ENCODE measurements around the gene C2CD2L. TPM values are rescaled to one million over a fixed set of nuclear protein-coding genes. Genes with fewer than 3 reads are reported as not detected.
A peak's percentile ranks its signal among the peaks of the same experiment; 100 is the strongest.
"Not testable (repeated sequence)": the region's sequence is repeated elsewhere in the genome, so short reads cannot be mapped to it uniquely, and the experiment has no call there.

C2CD2L gene
- total RNA-seq, 2 experiments from 2014 or later, result 14.2 to 17.7 TPM

DNA sequence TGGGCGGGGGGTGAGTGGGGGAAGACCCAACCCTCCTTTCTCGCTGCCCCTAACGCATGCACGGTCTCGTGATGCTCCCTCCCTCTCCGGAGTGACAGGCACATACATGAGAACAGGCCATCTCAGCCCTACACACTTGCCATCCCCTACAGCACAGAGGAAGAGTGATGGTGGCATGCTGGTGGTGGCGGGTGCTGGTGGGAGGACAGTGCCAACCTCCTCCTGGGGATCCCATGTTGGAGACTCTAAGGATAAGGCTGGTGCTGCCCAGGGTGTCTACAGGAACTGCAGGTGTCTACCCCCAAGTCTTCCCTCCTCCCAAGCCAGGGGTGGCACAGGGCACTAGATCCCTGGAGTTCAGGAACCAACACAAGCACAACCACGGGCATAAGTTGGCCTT lies 54.7 kb downstream of the C2CD2L start:
- no peak overlapping the region for H3K4me3 Mint-ChIP-seq
- POLR2A ChIA-PET, result no interaction called here
- no peak for ATAC-seq
- CTCF ChIA-PET, result no interaction called here
- TF ChIP-seq, protein P1, sequence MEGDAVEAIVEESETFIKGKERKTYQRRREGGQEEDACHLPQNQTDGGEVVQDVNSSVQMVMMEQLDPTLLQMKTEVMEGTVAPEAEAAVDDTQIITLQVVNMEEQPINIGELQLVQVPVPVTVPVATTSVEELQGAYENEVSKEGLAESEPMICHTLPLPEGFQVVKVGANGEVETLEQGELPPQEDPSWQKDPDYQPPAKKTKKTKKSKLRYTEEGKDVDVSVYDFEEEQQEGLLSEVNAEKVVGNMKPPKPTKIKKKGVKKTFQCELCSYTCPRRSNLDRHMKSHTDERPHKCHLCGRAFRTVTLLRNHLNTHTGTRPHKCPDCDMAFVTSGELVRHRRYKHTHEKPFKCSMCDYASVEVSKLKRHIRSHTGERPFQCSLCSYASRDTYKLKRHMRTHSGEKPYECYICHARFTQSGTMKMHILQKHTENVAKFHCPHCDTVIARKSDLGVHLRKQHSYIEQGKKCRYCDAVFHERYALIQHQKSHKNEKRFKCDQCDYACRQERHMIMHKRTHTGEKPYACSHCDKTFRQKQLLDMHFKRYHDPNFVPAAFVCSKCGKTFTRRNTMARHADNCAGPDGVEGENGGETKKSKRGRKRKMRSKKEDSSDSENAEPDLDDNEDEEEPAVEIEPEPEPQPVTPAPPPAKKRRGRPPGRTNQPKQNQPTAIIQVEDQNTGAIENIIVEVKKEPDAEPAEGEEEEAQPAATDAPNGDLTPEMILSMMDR (IDR thresholded peaks at IDR 0.05), result no peak
- no peak overlapping the region for H3K27ac Mint-ChIP-seq
- H3K27me3 Mint-ChIP-seq, result no peaks in the 10 kb centered on the region
- no peaks in the 10 kb centered on the region for H3K9me3 Mint-ChIP-seq
- DNase-seq, result no peak
- intact Hi-C loops (cut with micrococcal nuclease), result no loop called here
- H3K36me3 Mint-ChIP-seq (ENCODE audit: low read depth), result no peaks in the 10 kb centered on the region
- H3K4me1 Mint-ChIP-seq (ENCODE audit: low read depth), result no peaks in the 10 kb centered on the region

DNA sequence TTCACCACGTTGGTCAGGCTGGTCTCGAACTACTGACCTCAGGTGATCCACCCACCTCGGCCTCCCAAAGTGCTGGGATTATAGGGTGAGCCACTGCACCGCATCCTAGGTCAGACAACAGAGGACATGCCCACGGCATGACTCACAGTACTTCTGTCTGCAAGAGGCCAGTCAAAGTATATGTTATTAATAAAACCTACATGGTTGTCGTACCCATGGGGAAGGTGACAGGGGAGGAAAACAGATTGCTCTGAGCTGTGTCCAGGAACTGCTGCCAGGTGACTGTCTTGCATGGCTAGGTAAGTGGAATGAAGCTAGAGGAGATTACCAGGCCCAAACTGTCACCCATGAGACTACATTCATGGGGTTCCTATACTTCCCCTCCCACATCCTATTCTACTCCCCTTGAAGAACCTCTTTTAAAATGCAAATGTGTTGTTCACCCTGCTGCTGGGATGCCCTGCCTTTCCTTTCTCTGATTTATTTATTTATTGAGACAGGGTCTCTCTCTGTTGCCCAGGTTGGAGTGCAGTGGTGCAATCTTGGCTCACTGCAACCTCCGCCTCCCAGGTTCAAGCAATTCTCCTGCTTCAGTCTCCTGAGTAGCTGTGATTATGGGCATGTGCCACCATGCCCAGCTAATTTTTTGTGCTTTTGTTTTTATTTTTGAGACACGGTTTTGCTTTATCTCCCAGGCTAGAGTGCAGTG lies 59.4 kb downstream of the C2CD2L start:
- CTCF ChIA-PET, result interaction anchor here (1.0 to 1.5 kb wide), 5 partner anchors 10 to 118 kb away, joined by 3 to 4 read pairs (median 3); partner anchors contain the start of gene HINFP
- no peak for DNase-seq
- no peaks in the 10 kb centered on the region for H3K9me3 Mint-ChIP-seq
- no peaks in the 10 kb centered on the region for H3K36me3 Mint-ChIP-seq (ENCODE audit: low read depth)
- no peak for ATAC-seq
- intact Hi-C loops (cut with micrococcal nuclease), result no loop called here
- peaks cover 9% of the 10 kb centered on the region for H3K4me1 Mint-ChIP-seq (ENCODE audit: low read depth)
- H3K27me3 Mint-ChIP-seq, result no peaks in the 10 kb centered on the region
- no peak overlapping the region for H3K4me3 Mint-ChIP-seq
- POLR2A ChIA-PET, result interaction anchor here (0.5 to 1.3 kb wide), 3 partner anchors 16 to 215 kb away, joined by 3 read pairs; partner anchors contain the start of gene USP2
- TF ChIP-seq, protein P1 (IDR thresholded peaks at IDR 0.05), result no peak
- no peak overlapping the region for H3K27ac Mint-ChIP-seq

DNA sequence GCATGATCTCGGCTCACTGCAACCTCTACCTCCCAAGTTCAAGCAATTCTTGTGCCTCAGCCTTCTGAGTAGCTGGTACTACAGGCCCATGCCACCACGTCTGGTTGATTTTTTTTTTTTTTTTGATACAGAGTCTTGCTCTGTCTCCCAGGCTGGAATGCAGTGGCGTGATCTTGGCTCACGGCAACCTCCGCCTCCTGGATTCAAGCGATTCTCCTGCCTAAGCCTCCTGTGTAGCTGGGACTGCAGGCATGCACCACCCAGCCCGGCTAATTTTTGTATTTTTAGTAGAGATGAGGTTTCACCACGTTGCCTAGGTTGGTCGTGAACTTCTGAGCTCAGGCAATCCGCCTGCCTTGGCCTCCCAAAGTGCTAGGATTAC lies 59.9 kb downstream of the C2CD2L start:
- H3K4me1 Mint-ChIP-seq (ENCODE audit: low read depth); intact Hi-C loops (cut with micrococcal nuclease); H3K36me3 Mint-ChIP-seq (ENCODE audit: low read depth); H3K27ac Mint-ChIP-seq; ATAC-seq; H3K4me3 Mint-ChIP-seq; H3K9me3 Mint-ChIP-seq; H3K27me3 Mint-ChIP-seq; DNase-seq: not testable (repeated sequence)
- ChIA-PET POLR2A (interaction anchor here (0.5 to 1.3 kb wide), 3 partner anchors 15 to 214 kb away, joined by 3 read pairs; partner anchors contain the start of gene USP2), CTCF (interaction anchor here (0.8 to 1.5 kb wide), 6 partner anchors 9 to 117 kb away, joined by 3 to 4 read pairs (median 3); partner anchors contain the start of gene HINFP)

DNA sequence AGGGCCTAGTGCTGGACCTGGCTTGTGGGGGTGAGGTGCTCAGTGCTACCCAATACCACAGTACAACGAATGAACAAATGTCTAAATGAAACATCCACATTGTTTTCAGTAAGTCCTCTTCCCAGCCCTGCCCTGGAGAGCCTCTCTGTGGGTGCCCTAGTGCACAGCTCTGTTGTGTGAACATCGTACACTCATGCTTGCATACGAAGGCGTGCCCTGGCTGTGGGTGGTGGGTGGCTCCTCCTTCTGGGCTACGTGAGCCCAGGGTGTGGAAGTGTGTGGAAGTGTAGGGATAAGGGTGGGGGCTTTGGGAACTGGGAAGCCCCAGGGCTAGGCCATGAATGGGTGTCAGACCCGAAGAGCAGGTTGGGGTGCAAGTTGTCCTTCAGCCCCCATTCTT lies 60.8 kb downstream of the C2CD2L start:
- TF ChIP-seq, protein P1 (IDR thresholded peaks at IDR 0.05), result no peak
- intact Hi-C loops (cut with micrococcal nuclease), result no loop called here
- no peaks in the 10 kb centered on the region for H3K27me3 Mint-ChIP-seq
- ATAC-seq (no peak), DNase-seq (peak; percentile 10)
- H3K9me3 Mint-ChIP-seq, result no peaks in the 10 kb centered on the region
- POLR2A ChIA-PET, result interaction anchor here (1.9 kb wide), 1 partner anchor 38 kb away, joined by 9 read pairs; the partner anchor contains the start of gene CBL
- H3K27ac Mint-ChIP-seq, result peak overlapping the region; percentile 57
- H3K4me1 Mint-ChIP-seq (ENCODE audit: low read depth), result peaks cover 9% of the 10 kb centered on the region
- peak overlapping the region; percentile 89 for H3K4me3 Mint-ChIP-seq
- CTCF ChIA-PET, result interaction anchor here (0.8 to 1.5 kb wide), 5 partner anchors 8 to 116 kb away, joined by 3 to 4 read pairs (median 3); partner anchors contain the start of gene HINFP
- H3K36me3 Mint-ChIP-seq (ENCODE audit: low read depth), result no peaks in the 10 kb centered on the region

Other genes starting within 250 kb of the C2CD2L start
- gene CXCR5, start 223.5 kb upstream of the C2CD2L start, total RNA-seq, result under 1 TPM; 0.60 to 0.92 TPM
- gene BCL9L, start 181.4 kb upstream of the C2CD2L start, total RNA-seq, result 10 to 100 TPM; 35.9 to 38.8 TPM
- 1 to 10 TPM; 1.5 to 2.2 TPM for gene UPK2, start 151.0 kb upstream of the C2CD2L start, total RNA-seq
- gene FOXR1, start 135.6 kb upstream of the C2CD2L start, total RNA-seq, result not detected
- 10 to 100 TPM; 22.0 to 24.1 TPM for gene CENATAC, start 109.2 kb upstream of the C2CD2L start, total RNA-seq
- gene RPS25, start 89.0 kb upstream of the C2CD2L start, total RNA-seq, result 1,000 to 10,000 TPM; 1,901 to 1,911 TPM
- gene TRAPPC4, start 88.6 kb upstream of the C2CD2L start, total RNA-seq, result 10 to 100 TPM; 69.5 to 71.4 TPM
- gene SLC37A4, start 76.5 kb upstream of the C2CD2L start, total RNA-seq, result 10 to 100 TPM; 32.4 to 35.2 TPM
- gene HYOU1, start 50.1 kb upstream of the C2CD2L start, total RNA-seq, result 100 to 1,000 TPM in 1 of 2 experiments, 10 to 100 TPM in 1; 92.4 to 101 TPM
- gene VPS11, start 39.5 kb upstream of the C2CD2L start, total RNA-seq, result 10 to 100 TPM; 17.1 to 17.2 TPM
- 10 to 100 TPM; 33.6 to 36.1 TPM for gene HMBS, start 22.5 kb upstream of the C2CD2L start, total RNA-seq
- 10 to 100 TPM; 51.1 to 52.2 TPM for gene DPAGT1, start 5.5 kb upstream of the C2CD2L start, total RNA-seq
- gene HINFP, start 14.2 kb downstream of the C2CD2L start, total RNA-seq, result 10 to 100 TPM; 23.9 to 26.5 TPM
- gene ABCG4, start 41.7 kb downstream of the C2CD2L start, total RNA-seq, result not detected
- gene NLRX1, start 61.4 kb downstream of the C2CD2L start, total RNA-seq, result 10 to 100 TPM; 20.1 to 21.3 TPM
- under 1 TPM; 0.29 to 0.32 TPM for gene NHERF4, start 78.1 kb downstream of the C2CD2L start, total RNA-seq
- 10 to 100 TPM; 27.0 to 27.5 TPM for gene CBL, start 99.0 kb downstream of the C2CD2L start, total RNA-seq
- gene MCAM, start 209.8 kb downstream of the C2CD2L start, total RNA-seq, result 1 to 10 TPM; 8.0 to 8.3 TPM
- 10 to 100 TPM; 30.2 to 31.9 TPM for gene RNF26, start 227.2 kb downstream of the C2CD2L start, total RNA-seq
- not detected for gene C1QTNF5, start 233.5 kb downstream of the C2CD2L start, total RNA-seq
- gene MFRP, start 239.4 kb downstream of the C2CD2L start, total RNA-seq, result not detected

Data from activated CD8-positive, alpha-beta T cell treated with anti-CD3 and anti-CD28 coated beads for 36 hours (primary cell).